ENCODE data around the gene TP53.
"Not testable (repeated sequence)": the region's sequence is repeated elsewhere in the genome, so short reads cannot be mapped to it uniquely, and the experiment has no call there.

DNA sequence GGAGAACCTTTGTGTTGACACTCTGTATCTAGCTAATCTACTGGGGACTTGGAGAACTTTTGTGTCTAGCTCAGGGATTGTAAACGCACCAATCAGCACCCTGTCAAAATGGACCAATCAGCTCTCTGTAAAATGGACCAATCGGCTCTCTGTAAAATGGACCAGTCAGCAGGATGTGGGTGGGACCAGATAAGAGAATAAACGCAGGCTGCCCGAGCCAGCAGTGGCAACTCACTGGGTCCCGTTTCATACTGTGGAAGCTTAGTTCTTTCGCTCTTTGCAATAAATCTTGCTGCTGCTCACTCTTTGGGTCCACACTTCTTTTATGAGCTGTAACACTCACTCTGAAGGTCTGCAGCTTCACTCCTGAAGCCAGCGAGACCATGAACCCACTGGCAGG is 45.7 kb downstream of the TP53 start:
- not testable (repeated sequence) for TF ChIP-seq CTCF, POLR2A (IDR thresholded peaks at IDR 0.05)

Measured in thyroid gland (tissue), 4 donors.